G401.6 (cell line): ENCODE results near the gene AFDN.

Experiments used
- FAIRE-seq: peaks from 2 replicates; lab custom pipeline; 2012; peaks lifted over from hg19 to GRCh38; lab: Jason Lieb, UNC

Gene AFDN, protein sequence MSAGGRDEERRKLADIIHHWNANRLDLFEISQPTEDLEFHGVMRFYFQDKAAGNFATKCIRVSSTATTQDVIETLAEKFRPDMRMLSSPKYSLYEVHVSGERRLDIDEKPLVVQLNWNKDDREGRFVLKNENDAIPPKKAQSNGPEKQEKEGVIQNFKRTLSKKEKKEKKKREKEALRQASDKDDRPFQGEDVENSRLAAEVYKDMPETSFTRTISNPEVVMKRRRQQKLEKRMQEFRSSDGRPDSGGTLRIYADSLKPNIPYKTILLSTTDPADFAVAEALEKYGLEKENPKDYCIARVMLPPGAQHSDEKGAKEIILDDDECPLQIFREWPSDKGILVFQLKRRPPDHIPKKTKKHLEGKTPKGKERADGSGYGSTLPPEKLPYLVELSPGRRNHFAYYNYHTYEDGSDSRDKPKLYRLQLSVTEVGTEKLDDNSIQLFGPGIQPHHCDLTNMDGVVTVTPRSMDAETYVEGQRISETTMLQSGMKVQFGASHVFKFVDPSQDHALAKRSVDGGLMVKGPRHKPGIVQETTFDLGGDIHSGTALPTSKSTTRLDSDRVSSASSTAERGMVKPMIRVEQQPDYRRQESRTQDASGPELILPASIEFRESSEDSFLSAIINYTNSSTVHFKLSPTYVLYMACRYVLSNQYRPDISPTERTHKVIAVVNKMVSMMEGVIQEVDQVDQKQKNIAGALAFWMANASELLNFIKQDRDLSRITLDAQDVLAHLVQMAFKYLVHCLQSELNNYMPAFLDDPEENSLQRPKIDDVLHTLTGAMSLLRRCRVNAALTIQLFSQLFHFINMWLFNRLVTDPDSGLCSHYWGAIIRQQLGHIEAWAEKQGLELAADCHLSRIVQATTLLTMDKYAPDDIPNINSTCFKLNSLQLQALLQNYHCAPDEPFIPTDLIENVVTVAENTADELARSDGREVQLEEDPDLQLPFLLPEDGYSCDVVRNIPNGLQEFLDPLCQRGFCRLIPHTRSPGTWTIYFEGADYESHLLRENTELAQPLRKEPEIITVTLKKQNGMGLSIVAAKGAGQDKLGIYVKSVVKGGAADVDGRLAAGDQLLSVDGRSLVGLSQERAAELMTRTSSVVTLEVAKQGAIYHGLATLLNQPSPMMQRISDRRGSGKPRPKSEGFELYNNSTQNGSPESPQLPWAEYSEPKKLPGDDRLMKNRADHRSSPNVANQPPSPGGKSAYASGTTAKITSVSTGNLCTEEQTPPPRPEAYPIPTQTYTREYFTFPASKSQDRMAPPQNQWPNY (N-terminal part only)

DNA sequence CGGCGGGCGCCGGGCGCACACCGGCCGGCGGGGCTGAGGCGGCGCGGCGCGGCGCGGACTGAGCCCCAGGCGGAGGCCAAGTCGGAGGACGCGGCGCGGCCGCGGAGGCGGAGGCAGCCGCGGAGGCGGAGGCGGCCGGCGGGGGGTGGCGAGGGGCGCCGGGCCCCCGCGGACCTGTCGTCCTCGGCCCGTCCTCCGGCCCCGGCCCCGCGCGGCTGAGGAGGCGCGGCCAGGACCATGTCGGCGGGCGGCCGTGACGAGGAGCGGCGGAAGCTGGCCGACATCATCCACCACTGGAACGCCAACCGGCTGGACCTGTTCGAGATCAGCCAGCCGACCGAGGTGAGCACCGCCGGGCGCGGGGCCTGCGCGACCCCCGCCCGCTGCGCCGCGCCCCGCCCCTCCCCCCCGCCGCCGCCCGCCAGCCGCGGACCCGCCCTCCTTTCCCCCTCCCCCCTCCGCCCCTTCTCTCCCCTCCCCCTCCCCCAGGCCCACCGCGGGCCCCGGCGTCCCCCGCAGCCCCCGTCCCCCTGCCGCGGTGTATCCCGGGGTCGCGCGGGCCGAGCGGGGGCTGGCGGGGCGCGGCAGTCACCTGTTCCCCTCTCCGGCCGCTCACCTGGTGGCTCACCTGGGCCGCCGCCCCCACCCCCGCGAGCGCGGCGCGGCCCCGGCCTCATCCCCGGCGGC is at the start of gene AFDN:
Gene AFDN (plus strand): TSS at position 16 of the 687 bp plus-strand sequence. CDS start 222 bp downstream, at position 238.
- no peak for FAIRE-seq

DNA sequence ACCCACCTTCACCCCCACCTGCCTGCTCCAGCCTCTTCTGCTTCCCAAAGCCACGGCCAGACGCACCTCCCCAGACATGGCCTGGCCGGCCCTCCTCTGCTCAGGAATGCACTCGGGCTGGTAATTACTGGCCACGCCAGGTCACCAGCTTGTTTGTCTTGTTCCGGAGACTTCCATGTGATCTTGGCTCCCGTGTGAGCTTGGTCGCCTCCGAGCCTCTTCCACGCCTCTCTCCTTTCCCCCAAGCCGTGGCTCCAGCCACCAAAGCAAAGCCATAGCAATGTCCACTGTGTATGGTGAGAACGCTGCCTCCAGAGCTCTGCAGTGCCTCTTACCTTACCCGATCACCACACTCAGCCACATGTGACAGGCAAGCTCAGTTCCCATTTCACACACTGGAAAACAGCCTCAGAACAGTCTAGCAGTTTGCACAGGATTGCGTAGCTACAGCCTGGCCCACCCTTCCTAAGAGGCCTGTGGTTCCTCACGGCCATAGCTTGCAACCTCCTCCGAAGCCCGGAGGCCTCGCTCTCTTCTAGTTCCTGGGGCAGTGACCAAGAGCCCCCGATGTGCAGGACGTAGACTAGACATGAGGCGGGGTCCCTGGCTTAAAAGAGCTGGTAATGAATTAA is 48.1 kb upstream of the AFDN start:
- no peak for FAIRE-seq

DNA sequence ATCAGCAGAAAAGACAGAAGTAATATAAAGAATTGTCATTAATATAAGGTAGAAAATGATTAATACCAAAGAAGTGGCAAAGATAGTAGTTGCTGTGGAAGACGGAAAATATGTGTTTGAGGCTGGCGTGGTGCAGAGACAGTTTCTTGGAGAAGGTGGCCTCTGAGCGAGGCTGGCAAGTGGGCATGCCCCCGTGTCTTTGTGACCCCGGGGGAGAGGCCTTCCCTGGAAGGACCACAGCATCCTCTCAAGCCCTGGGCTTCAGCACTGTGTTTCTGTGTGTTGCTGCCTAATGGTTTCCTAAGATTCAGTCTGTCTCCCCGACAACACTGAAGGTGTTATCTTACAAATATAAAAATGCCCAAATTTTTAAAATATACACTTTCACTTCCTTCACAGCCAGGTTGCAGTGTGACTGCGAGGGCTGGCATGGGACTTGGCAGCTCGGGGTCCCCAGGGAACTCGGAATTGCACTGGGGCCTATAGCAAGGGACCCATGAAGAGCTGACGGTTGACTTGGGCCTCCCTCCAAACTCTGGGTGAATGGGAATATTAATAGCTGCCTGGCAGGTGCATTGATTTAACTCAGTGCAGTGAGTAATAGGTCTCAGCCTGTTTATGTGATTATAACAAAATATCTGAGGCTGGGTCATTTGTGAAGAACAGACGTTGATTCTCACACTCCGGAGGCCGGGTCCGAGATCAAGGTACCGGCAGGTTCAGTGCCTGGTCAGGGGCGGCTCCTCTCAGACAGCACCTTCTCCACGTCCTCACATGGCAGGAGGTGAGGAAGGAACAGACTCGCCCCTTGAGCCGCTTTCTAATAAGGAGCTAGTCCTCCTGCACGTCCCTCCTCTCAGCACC is 47.4 kb upstream of the AFDN start:
- no peak for FAIRE-seq

DNA sequence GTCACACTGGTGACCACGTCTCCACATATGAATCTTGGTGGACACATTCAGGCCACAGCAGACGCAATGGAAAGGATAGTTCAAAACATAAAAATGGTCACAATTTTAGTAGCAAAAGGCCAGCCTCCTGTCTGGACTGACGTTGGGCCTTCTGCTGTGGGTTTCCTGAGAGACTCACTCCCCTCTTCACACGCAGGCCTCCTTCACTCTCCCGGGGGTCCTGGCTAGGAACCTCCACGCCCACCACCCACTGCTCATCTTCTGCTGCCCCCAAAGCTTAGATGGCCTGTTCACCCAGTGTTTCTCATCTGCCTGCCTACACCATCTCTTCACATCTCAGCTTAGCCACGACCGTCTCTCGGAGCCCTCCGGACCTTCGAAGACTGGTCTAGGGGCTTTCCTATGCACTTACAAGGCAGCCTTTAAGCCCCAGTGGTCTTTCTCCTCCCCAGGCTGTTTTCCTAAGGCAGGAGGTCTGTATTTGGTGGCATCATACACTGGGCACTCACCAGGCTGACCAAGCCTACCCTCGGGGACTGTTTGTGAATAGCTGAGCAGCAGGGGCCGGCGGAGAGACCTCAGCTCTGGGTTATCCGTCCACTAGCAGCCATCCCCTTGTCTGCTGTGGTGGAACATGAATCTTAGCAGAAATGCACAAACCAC is 46.6 kb upstream of the AFDN start:
- FAIRE-seq = no peak

DNA sequence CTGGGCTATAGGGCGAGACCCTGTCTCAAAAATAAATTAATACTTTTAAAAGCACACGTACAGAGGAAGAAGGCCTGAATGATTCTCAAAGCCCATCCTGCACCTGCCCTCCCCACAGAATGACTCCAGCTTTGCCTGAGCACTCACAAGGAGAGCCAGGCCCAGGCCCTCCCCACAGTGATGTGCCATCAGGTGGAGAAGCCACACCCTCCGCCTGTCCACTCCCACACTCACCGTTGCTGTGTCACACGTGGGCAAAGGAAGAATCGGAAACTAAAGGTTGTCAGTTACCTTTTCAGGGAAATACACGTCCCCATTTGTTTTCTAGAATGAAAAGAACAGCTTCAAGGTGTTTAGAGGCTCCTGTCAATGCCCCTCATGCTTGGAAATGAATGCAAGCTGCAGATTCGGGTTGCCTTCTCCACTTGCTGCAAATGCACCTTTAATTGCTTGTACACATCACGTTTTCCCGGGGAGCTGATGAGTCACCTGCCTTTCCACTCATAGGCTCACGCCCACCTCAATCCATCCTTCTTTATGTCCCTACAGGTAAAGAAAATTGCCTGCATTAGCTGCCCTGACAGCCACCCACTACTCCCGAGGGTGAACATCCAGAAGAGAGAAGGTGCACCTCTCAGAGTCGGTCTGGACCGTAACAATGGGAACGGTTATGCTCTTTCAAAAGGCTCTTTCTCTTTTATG is 45.5 kb upstream of the AFDN start:
- FAIRE-seq = no peak

DNA sequence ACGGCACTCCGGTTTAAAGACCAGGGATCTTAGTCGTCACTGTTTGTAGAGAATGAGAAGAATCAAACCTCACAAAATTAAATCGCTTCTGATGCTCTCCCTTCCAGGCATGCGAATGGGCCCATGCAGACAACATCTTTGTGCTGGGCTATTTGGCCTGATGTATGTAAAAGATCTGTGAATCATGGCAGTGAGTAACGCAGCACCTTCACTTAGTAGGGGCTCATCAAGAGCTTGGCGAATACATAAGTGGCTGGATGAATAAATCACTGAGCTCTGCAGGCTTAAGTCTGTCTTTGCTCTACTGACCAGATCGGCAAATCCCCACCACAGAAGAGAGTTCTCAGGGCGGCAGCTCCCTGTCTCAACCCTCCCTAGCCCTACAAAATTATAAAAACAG is 44.8 kb upstream of the AFDN start:
- FAIRE-seq = no peak

DNA sequence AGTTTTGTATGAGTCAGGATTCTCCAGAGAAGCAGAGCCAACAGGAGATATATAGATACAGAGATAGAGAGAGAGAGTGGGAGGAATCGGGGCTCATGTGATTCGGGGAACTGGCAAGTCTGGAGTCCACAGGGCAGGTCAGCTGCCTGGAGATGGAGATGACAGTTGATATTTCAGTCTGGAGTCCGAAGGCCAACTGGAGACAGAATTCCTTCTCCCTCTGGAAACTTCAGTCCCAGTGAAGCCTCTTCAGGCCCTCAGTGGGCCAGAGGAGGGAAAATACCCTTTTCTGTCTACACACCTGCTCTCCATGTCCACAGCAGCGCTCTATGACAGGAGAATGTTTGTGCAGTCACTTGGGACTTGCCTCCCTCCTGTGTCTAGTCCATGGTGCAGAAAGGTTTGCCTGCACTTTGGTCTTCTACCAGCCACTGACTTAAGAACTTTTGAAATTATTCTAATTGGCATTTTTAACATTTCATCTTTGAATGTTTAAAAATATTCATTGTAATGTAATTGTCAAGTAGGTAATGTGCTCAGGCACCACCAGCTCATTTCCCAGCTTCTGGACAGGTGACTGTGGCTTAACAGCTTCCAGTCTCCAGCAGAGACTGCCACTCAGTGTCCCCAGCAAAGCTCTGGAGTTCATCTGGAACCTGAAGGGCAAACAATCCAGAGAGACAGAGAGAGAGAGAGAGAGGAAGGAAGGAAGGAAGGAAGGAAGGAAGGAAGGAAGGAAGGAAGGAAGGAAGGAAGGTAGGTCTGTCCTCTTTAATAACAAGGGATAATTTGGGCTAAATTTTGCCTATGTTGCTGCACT is 43.8 kb upstream of the AFDN start:
- FAIRE-seq = no peak

DNA sequence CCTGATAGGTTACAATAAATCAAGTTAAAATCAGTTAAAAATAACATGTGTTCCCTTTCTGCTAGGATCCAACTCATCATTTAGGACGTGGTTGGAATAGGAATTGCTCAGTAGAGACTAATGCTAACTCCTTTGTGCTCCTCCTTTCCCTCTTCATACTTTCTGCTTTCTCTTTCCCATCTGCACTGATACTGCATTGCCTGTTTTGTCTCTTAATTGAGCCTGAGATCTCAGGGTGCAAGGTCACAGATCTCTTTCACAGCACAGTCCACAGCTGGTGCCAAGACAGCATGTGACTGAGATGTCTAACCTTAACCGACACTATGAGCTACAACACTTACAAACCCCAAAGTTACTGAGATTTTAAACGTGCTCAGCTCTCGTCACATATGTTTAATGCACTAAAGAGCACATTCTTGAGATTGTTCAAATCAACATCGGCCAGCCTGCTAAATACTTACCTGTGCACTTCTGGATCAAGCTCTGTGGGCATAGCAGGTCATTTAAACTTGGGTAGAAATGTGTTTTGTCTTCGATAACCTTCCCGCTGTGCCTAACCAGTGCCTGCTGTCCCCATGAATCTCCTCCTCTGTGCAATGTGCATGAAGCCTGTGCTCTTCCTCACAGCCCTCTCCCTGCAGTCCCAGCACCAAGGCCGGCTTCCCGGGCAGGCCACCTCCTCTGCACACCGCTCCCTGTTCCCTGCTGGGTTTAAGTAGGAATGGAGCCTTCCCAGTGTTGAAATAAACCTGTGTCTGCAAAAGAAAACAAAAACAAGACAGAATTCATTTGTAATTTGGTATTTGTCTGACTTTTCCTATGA is 39.6 kb upstream of the AFDN start:
- no peak for FAIRE-seq

DNA sequence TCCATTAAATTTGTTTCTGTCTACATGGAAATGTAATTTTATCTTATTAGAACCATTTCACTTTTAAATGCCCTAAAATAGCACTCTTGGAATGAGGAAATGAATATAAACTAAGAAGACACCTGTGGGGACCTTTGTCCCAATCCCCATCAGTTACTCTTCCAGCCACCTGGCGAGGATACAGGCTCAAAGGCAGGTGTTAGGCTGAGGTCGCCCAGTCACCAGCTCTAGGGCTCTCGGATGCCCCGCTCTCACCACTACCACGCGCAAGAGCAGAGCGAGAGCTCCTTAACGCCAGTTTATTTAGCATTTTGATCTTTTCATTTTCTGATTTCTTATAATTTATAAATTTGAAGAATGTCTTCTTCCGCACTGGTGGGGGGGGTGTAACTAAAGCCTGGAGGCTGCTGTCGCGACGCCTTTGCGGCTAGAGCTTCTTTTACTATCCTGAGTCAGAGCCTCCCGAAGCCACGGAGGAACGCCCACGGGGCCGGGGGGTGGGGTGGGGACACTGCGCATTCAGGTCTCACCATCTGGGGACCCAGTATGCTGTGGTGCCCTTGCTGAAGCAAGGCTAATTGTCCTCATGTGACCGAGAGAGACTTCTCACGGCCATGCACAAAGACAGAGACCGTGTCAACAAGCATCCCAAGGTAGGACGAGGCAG is 38.7 kb upstream of the AFDN start:
- FAIRE-seq = no peak

DNA sequence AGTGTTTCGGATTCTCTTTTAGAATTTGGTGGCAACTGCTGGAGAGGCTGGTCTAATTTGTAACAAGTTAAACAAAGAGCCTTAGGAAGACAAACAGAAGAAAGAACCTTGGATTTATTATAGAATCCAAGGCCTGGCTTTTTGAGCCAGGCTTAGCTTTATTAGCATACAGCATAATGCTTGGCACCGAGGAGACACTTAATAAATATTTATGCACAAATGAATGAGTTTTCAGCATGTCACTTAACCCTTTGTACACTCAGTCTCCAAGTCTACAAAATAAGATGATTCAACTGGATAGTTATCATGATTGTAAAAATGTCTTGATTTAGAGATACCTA is 38.2 kb upstream of the AFDN start:
- FAIRE-seq = no peak

DNA sequence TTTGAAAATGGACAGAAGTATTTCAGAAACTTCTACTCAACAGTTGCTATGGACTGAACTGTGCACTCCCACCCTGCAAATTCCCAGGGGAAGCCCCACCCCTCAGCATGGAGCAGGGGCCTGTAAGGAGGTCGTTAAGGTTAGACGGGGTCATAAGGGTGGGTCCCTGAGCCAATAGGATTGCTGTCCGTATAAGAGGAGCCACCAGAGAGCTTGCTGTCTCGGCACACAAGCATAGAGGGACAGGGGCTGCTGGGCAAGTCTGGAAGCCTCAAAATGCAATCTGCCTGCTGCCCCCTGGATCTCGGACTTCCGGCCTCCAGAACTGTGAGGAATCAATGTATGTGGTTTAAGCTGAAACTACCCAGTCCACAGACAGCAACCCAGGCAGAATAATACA is 37.4 kb upstream of the AFDN start:
- no peak for FAIRE-seq

DNA sequence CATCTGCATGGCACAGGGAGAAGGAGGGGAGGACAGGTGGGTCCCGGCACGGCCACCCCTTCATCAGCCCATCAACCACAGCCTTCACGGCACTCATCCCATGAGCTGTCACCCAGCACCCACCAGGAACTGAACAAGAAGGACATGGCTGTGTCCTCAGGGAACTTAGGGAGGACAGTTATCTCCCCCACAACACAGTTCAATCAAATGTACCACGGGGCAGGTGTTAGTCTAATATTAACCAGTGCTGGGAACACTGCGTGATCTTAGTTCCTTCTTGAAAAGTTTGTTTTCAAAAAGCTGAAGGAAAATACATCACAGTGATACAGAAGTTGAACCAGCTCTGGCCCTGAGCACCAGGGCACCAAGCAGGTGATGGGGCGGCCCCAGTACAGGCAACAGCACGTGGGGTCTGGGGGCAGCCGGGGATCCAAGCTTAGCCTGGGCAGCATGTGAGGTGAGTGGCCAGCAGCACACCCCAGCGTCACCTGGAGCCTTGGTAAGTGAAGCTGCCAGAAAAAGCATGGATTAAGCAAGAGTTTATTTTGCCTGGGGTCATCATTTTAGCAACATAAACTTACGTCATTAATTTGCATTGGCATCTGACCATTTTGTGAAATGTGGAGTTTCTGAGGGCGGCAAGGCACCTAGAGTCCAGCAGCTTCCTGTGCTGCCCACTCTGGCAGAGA is 35.5 kb upstream of the AFDN start:
- no peak for FAIRE-seq

DNA sequence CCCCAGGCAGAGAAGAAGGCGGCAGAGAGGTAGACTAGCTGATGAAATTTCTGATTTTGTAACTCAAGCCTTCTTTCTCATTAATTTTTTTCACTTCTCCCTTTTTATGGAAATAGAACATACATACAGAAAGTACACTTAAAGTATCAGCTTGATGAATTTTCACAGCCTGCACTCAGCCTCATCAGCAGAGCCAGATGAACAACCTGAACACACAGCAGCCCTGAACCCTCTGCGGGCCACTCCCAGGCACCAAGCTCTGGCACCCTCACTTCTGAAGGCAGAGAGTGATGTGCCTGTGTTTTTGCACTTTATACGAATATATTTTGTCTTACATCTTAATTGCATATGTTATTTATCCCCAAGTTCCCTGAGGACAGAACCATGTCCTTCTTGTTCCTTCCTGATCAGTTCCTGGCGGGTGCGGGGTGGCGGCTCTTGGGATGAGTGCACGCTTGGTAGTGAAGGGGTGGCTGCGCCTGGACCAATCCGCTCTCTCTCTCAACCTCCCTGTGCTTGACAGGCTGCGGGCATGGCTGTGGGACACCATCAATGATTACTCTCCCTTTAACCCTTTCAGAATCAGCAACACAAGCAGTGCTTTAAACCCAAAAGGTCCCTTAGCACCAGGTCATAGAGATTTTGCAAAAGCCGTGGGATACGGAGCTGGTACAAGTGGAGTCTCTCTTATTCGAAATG is 34.8 kb upstream of the AFDN start:
- no peak for FAIRE-seq

DNA sequence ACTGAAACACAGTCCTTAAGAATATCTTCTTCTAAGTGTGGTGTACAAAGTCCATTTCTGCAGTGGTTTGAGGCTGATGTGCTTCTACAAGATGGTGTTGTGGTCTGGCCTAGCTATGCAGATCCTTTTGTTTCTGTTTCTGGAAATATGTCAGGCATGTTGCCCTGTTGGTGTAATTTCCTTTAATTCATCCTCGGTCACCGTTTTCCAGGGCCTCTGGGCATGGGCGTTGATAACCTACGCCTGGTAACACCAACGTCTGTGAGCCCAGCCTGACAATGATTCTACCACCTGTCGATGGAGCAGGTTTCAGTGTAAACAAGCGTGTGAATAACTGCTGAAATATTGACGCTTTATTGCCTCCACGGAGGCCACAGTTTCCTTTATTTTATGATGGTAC is 33.3 kb upstream of the AFDN start:
- no peak for FAIRE-seq
